ENCODE results near the gene GINS1.

The GINS1 gene

DNA sequence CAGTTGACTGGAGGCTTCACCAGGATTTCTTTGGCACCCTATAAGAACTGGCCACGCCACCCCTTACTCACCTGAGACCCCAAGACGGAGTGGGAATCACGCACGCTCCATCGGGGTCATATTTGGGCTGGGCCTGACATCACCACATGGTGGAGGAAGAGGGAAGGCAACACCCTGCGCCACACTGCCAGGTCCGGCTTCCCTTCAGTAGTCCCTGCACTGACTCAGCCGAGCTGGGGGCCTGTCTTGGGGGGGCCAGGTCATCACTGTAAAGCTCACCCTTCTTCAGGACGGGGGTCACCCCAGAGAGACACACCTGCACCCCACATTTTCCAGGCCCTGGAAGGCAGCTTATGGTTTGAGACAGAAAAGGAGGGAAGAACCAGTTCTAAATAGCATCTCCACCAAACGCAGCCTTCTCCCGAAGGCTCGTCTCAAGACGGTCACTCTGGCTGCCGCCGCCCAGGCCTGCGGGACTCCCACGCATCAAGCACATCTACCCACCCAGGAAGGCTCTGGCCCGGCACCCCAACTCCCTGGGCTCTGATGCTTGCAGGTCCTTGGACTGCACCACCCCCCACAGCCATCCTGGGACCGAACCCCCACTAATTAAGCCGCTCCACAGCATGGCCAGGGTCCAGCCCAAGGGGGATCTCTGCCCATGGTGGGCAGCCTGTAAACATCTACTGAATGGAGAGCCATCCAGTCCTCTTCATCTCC lies 51.8 kb downstream of the GINS1 start:
- Histone ChIP-seq H3K4me1 (ENCODE audit: control insufficient read depth, insufficient read depth, low read length) (peaks cover 9% of the 10 kb centered on the region), H3K36me3 (ENCODE audit: control insufficient read depth, insufficient read depth, low read length, severe bottlenecking) (peaks cover 12% of the 10 kb centered on the region), H3K4me3 (ENCODE audit: low read length) (no peak overlapping the region), H3K9me3 (ENCODE audit: control insufficient read depth, low read length) (no peaks in the 10 kb centered on the region), H3K27me3 (replicated peaks; ENCODE audit: control insufficient read depth, insufficient read depth, low read length) (no peaks in the 10 kb centered on the region), H3K9ac (ENCODE audit: low read length) (no peak overlapping the region)
- DNase-seq (ENCODE audit: low read depth) = no peak

DNA sequence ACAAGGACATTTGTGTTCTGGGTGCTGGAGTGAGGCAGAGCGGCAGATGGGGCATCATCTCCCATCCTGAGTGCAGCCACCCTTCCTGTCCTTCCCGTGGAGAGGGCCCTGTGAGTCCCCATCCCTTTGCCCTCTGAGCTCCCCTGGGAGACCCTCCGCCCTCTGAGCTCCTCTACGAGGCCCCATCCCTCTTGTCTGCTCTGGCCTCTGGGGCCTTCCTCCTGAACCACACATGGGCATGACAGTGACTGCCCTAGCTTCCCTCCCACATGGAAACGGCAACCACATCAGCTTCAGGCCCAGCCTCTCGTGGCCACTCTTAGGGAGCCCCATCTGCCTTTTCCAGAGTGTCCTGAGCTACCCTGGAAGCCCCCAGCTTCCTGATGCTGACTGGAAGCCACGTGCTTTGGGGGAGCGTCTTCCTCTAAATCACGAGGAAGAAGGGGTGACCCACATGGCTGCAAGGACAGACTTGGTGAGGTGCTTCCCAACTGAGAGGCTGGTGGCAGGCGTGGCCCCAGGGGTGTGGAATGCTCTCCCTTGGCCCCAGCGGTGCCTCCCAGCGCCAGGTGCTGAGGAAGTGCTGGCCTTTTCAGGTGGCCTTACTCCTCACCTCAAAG lies 52.6 kb downstream of the GINS1 start:
- Histone ChIP-seq H3K4me1 (ENCODE audit: control insufficient read depth, insufficient read depth, low read length) (peaks cover 9% of the 10 kb centered on the region), H3K9ac (ENCODE audit: low read length) (no peak overlapping the region), H3K27me3 (replicated peaks; ENCODE audit: control insufficient read depth, insufficient read depth, low read length) (no peaks in the 10 kb centered on the region), H3K36me3 (ENCODE audit: control insufficient read depth, insufficient read depth, low read length, severe bottlenecking) (peaks cover 9% of the 10 kb centered on the region), H3K4me3 (ENCODE audit: low read length) (no peak overlapping the region), H3K9me3 (ENCODE audit: control insufficient read depth, low read length) (no peaks in the 10 kb centered on the region)
- no peak for DNase-seq (ENCODE audit: low read depth)

DNA sequence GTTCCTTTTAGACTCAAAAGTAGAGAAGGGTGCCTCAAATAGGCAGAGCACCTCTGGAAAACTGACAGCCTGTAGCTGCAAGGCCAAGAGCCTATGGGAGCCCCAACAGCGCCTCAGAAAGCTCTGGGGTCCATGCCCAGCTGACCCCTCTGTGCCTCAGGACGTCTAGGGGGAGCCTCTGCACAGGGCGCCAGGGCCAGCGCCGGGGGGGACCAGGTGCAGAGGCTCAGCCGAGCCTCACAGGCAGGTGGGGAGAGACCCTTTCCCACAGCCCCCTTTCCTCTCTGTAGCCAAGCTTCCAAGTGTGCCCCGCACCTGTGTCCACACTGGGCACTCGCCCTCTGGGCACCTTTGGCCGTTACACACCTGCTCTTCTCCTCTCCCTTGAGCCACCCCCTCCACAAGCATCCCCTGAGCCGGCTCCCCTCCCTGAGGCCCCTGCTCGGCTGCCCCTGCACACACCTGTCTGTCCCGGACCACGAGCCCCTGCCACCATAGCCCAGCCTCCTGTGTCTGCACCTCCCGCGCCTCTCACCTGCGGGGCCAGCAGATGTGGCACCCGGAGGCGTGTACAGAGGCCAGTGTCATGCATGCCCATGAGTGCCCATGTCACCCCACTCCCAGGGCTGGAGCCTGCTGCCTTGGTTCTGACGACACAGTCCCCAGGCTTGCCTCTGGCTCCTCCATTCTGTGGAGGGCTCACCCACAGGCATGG lies 53.2 kb downstream of the GINS1 start:
- peaks cover 4% of the 10 kb centered on the region for H3K36me3 ChIP-seq (ENCODE audit: control insufficient read depth, insufficient read depth, low read length, severe bottlenecking)
- H3K4me3 ChIP-seq (ENCODE audit: low read length) = no peak overlapping the region
- peaks cover 9% of the 10 kb centered on the region for H3K4me1 ChIP-seq (ENCODE audit: control insufficient read depth, insufficient read depth, low read length)
- no peak for DNase-seq (ENCODE audit: low read depth)
- H3K27me3 ChIP-seq (replicated peaks; ENCODE audit: control insufficient read depth, insufficient read depth, low read length) = no peaks in the 10 kb centered on the region
- H3K9me3 ChIP-seq (ENCODE audit: control insufficient read depth, low read length) = no peaks in the 10 kb centered on the region
- no peak overlapping the region for H3K9ac ChIP-seq (ENCODE audit: low read length)

DNA sequence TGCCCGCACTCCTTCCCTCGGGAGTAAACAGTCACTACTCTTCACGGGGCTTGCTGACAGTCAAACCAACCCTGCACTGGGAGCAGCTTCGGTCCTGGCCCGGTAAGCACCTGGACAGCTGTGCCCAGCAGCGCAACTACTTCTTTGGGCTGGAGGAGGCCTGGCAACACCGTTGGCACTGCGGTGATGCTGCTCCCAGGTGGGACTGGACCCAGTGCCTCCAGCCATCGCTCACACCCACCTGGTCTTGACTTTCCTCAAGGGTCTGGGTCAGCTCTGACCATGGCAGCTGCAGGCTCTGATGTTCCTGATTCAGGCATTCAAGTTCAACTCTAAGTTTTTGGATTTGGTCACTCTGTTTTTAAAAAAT lies 53.8 kb downstream of the GINS1 start:
- H3K4me3 ChIP-seq (ENCODE audit: low read length) = no peak overlapping the region
- peaks cover 6% of the 10 kb centered on the region for H3K36me3 ChIP-seq (ENCODE audit: control insufficient read depth, insufficient read depth, low read length, severe bottlenecking)
- H3K4me1 ChIP-seq (ENCODE audit: control insufficient read depth, insufficient read depth, low read length) = peaks cover 9% of the 10 kb centered on the region
- no peaks in the 10 kb centered on the region for H3K9me3 ChIP-seq (ENCODE audit: control insufficient read depth, low read length)
- DNase-seq (ENCODE audit: low read depth) = no peak
- no peak overlapping the region for H3K9ac ChIP-seq (ENCODE audit: low read length)
- no peaks in the 10 kb centered on the region for H3K27me3 ChIP-seq (replicated peaks; ENCODE audit: control insufficient read depth, insufficient read depth, low read length)

DNA sequence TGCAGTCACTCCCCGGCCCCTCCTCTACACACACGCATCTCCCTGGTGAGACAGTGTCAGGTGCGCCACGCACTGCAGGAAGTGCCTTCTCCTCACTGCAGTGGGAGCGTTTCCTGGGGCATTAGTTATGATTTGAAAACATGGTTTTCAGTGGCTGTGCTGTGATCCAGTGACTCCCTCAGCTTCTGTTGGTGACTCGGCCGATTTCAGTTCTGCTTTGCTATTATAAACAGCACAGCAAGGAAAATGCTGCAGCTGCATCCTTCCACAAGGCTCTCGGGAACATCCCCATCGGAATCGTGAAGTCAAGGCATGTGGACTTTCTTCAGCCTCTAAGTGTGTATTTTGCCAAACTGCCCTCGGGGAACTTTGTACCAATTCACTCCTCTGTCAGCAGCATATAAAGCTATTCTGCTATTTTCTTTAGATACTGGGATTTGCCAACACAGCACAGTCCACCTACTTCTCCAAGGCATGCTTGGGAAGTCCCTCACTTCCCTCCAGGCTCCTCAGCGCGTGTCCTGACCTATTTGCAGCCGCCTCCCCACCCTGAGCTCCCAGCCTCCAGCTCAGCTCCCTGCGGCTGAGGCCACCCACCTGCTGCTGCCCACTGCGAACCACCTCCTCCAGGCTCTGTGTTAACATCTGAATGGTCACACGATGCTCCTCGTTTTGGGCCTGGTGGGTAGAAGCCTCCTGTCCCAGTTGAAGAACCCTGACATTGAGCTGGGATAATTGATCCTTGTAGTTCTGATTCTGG lies 54.5 kb downstream of the GINS1 start:
- peaks cover 9% of the 10 kb centered on the region for H3K4me1 ChIP-seq (ENCODE audit: control insufficient read depth, insufficient read depth, low read length)
- H3K36me3 ChIP-seq (ENCODE audit: control insufficient read depth, insufficient read depth, low read length, severe bottlenecking) = peaks cover 11% of the 10 kb centered on the region
- H3K4me3 ChIP-seq (ENCODE audit: low read length) = no peak overlapping the region
- no peak overlapping the region for H3K9ac ChIP-seq (ENCODE audit: low read length)
- H3K9me3 ChIP-seq (ENCODE audit: control insufficient read depth, low read length) = no peaks in the 10 kb centered on the region
- DNase-seq (ENCODE audit: low read depth) = no peak
- H3K27me3 ChIP-seq (replicated peaks; ENCODE audit: control insufficient read depth, insufficient read depth, low read length) = no peaks in the 10 kb centered on the region

DNA sequence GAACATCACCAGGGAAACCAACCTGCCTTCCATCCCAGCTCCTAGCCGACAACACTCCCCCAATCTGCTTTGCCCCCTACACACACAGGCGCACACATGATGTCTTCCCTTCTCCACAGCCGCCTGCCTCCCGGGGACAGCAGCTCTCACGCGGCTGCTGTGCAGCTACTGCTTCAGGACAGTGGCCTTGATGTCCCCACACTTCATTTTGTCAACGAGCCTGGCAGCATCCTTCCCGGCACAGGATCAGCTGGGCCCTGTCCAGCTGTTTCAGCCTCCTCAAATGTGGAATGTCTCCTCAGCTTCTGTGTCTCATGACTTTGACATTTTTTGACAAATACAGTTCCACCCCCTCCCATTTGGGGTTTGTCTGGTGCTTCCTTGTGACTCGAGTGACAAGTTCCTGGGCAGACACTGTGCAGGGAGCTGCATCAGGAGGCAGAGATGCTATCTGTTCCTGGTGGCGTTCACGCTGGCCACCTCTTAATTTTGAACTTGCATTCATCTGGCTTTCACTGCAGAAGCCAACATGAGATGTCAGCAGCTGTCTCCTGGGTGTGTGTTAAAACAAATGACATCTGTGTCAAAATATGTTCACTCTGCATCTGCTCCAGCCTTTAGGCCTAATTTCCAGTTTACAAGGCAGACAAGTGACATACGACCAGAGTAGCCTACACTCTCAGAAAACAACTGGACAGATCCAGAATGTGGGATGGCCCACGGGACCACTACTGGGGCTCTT lies 57.2 kb downstream of the GINS1 start:
- H3K27me3 ChIP-seq (replicated peaks; ENCODE audit: control insufficient read depth, insufficient read depth, low read length) = no peaks in the 10 kb centered on the region
- peaks cover 19% of the 10 kb centered on the region for H3K36me3 ChIP-seq (ENCODE audit: control insufficient read depth, insufficient read depth, low read length, severe bottlenecking)
- H3K4me3 ChIP-seq (ENCODE audit: low read length) = no peak overlapping the region
- DNase-seq (ENCODE audit: low read depth) = no peak
- H3K9ac ChIP-seq (ENCODE audit: low read length) = no peak overlapping the region
- no peaks in the 10 kb centered on the region for H3K9me3 ChIP-seq (ENCODE audit: control insufficient read depth, low read length)
- H3K4me1 ChIP-seq (ENCODE audit: control insufficient read depth, insufficient read depth, low read length) = no peaks in the 10 kb centered on the region

DNA sequence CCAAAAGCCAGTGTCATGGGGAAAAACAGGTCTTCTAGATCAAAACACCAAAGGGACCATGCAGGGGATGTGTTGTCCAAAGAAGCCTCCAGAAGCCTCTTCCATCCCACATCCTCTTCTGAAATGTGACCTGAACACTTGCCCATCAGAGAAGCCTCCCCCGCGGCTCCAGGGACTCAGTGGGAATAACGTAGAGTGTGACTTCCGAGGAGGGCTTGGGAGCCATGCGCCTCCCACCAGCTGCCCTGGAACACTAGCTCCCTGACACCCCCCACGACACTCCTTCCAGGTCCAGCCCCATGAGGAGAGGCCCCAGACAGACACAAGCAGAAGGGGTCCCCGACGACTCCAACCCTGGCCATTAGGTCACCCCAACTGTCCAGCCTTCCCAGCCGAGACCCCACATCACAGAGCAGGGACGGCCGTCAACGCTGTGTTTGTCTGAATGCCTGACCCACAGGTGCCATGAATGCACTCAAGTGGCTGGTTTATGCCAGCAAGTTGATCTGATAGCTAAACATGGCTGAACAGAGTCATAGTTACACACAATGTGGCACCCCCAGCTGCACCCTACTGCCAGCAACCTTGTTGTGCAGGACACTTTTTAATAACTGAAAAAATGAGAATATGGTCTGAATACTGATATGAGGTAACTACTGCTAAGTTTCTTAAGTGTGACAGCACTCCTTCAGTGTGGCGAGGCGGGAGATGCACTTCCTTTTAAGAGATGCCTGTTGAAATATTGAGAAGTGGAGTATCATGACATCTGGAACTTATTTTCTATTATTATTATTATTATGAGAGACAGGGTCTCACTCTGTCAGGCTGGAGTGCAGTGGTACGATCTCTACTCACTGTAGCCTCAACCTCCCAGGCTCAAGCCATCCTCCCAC lies 58.0 kb downstream of the GINS1 start:
- H3K4me1 ChIP-seq (ENCODE audit: control insufficient read depth, insufficient read depth, low read length) = no peaks in the 10 kb centered on the region
- no peaks in the 10 kb centered on the region for H3K27me3 ChIP-seq (replicated peaks; ENCODE audit: control insufficient read depth, insufficient read depth, low read length)
- no peak overlapping the region for H3K9ac ChIP-seq (ENCODE audit: low read length)
- DNase-seq (ENCODE audit: low read depth) = no peak
- H3K4me3 ChIP-seq (ENCODE audit: low read length) = no peak overlapping the region
- peaks cover 24% of the 10 kb centered on the region for H3K36me3 ChIP-seq (ENCODE audit: control insufficient read depth, insufficient read depth, low read length, severe bottlenecking)
- no peaks in the 10 kb centered on the region for H3K9me3 ChIP-seq (ENCODE audit: control insufficient read depth, low read length)

DNA sequence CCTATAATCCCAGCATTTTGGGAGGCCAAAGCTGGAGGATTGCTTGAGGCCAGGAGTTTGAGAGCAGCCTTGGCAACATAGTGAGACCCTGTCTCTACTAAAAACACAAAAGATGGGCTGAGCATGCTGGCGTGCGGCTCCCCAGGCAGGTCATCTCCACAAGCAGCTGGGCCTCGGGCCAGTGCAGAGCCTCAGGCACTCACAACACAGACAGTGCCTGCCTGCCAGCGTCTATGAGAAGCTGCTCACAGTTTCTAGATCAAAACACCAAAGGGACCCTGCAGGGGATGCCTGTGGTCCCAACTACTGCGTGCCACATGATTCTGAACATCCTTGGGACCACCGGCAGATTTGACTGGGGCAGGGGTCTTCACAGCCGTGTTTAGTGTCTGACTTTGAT lies 59.4 kb downstream of the GINS1 start:
- Histone ChIP-seq H3K4me1 (ENCODE audit: control insufficient read depth, insufficient read depth, low read length) (no peaks in the 10 kb centered on the region), H3K9ac (ENCODE audit: low read length) (no peak overlapping the region), H3K9me3 (ENCODE audit: control insufficient read depth, low read length) (no peaks in the 10 kb centered on the region), H3K27me3 (replicated peaks; ENCODE audit: control insufficient read depth, insufficient read depth, low read length) (no peaks in the 10 kb centered on the region), H3K36me3 (ENCODE audit: control insufficient read depth, insufficient read depth, low read length, severe bottlenecking) (peaks cover 24% of the 10 kb centered on the region), H3K4me3 (ENCODE audit: low read length) (no peak overlapping the region)
- no peak for DNase-seq (ENCODE audit: low read depth)

DNA sequence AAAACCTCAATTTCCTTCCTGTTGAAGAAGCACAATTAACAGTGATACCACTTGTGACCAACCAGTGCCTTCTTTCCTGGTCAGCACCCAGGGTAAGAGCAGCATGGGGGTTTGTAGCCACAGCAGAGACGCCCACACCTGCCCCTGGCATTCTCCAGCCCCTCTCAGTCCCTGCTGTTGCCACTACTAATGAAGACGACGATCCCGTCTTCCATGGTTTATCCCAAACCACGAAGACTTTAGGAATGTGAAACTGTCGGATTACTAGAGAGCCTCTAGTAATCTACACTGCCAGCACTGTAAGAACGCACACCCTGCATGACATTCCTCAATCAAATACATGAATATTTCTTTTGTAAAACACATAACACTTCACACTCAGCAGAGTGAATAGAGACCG lies 60.0 kb downstream of the GINS1 start:
- H3K4me1 ChIP-seq (ENCODE audit: control insufficient read depth, insufficient read depth, low read length) = no peaks in the 10 kb centered on the region
- no peaks in the 10 kb centered on the region for H3K9me3 ChIP-seq (ENCODE audit: control insufficient read depth, low read length)
- no peak overlapping the region for H3K9ac ChIP-seq (ENCODE audit: low read length)
- H3K27me3 ChIP-seq (replicated peaks; ENCODE audit: control insufficient read depth, insufficient read depth, low read length) = no peaks in the 10 kb centered on the region
- no peak for DNase-seq (ENCODE audit: low read depth)
- no peak overlapping the region for H3K4me3 ChIP-seq (ENCODE audit: low read length)
- H3K36me3 ChIP-seq (ENCODE audit: control insufficient read depth, insufficient read depth, low read length, severe bottlenecking) = peaks cover 20% of the 10 kb centered on the region
